Osteocyte (in vitro differentiated cells): Measurements from ENCODE around the gene ADAMTS3. TPM values are rescaled to one million over a fixed set of nuclear protein-coding genes. Genes with fewer than 3 reads are reported as not detected.

Experiments
- DNase-seq: peaks from one replicate; pipeline ENCODE4 v3.0.0; 2021; ENCODE audit warnings: mixed read lengths; ENCODE audit not compliant: unreplicated experiment; ENCODE audit errors: extremely low spot score
- H3K27ac Mint-ChIP-seq: one replicate; pipeline ENCODE4 v1.8.0; 2021; ENCODE audit warnings: mild to moderate bottlenecking, mixed read lengths; ENCODE audit not compliant: unreplicated experiment
- H3K27me3 Mint-ChIP-seq: one replicate; pipeline ENCODE4 v1.8.0; 2021; ENCODE audit warnings: mixed read lengths; ENCODE audit not compliant: unreplicated experiment
- H3K36me3 Mint-ChIP-seq: one replicate; pipeline ENCODE4 v1.8.0; 2021; ENCODE audit warnings: mixed read lengths; ENCODE audit not compliant: unreplicated experiment
- H3K4me1 Mint-ChIP-seq: one replicate; pipeline ENCODE4 v1.8.0; 2021; ENCODE audit warnings: mixed read lengths; ENCODE audit not compliant: unreplicated experiment
- H3K4me3 Mint-ChIP-seq: one replicate; pipeline ENCODE4 v1.8.0; 2021; ENCODE audit warnings: mild to moderate bottlenecking, moderate library complexity, mixed read lengths; ENCODE audit not compliant: unreplicated experiment
- H3K9me3 Mint-ChIP-seq: one replicate; pipeline ENCODE4 v1.8.0; 2021; ENCODE audit warnings: mixed read lengths; ENCODE audit not compliant: unreplicated experiment
- total RNA-seq: library from RNA; stranded (reverse); gene quantifications from 2 replicates; pipeline ENCODE4 v1.2.1, GENCODE V29; 2021
- TF ChIP-seq, protein P1 (sequence below): fragments of 200-600 bp; sonication (generic); IDR thresholded peaks from 2 replicates; pipeline ENCODE4 v1.5.0; 2021; ENCODE audit warnings: antibody characterized with exemption, mild to moderate bottlenecking, moderate library complexity

Gene ADAMTS3
- total RNA-seq, 1 donor from 2014 or later, result 1.4 TPM

DNA sequence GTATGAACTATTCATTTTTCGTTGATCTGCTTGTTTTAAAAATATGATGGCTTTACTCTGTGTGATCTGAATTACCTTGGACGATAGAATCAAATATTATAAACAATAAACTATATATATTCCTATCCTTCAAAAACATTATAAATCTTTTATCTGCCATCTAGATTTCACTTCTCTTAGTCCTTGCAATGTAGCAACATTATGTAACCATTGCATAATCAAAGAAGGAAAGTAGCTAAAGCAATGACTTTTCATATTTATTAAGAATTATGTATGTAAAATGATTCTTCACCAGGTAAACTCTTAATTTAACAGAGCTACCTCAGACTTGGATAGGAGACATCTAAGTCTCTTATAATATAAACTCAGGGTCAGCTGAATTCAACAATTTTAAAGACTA is 210.5 kb downstream of the ADAMTS3 start:
- no peak for DNase-seq
- TF ChIP-seq, protein P1, sequence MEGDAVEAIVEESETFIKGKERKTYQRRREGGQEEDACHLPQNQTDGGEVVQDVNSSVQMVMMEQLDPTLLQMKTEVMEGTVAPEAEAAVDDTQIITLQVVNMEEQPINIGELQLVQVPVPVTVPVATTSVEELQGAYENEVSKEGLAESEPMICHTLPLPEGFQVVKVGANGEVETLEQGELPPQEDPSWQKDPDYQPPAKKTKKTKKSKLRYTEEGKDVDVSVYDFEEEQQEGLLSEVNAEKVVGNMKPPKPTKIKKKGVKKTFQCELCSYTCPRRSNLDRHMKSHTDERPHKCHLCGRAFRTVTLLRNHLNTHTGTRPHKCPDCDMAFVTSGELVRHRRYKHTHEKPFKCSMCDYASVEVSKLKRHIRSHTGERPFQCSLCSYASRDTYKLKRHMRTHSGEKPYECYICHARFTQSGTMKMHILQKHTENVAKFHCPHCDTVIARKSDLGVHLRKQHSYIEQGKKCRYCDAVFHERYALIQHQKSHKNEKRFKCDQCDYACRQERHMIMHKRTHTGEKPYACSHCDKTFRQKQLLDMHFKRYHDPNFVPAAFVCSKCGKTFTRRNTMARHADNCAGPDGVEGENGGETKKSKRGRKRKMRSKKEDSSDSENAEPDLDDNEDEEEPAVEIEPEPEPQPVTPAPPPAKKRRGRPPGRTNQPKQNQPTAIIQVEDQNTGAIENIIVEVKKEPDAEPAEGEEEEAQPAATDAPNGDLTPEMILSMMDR, result no peak
- no peaks in the 10 kb centered on the region for H3K27me3 Mint-ChIP-seq
- no peak overlapping the region for H3K4me3 Mint-ChIP-seq
- H3K36me3 Mint-ChIP-seq, result no peaks in the 10 kb centered on the region
- no peaks in the 10 kb centered on the region for H3K9me3 Mint-ChIP-seq
- no peak overlapping the region for H3K27ac Mint-ChIP-seq
- peaks cover 6% of the 10 kb centered on the region for H3K4me1 Mint-ChIP-seq

GRCh38 chr4:72357908-72358307 is 211.1 kb downstream of the ADAMTS3 start:
- TF ChIP-seq, protein P1, result no peak
- H3K27ac Mint-ChIP-seq, result no peak overlapping the region
- no peaks in the 10 kb centered on the region for H3K9me3 Mint-ChIP-seq
- DNase-seq, result no peak
- H3K36me3 Mint-ChIP-seq, result no peaks in the 10 kb centered on the region
- no peaks in the 10 kb centered on the region for H3K27me3 Mint-ChIP-seq
- H3K4me3 Mint-ChIP-seq, result no peak overlapping the region
- peaks cover 9% of the 10 kb centered on the region for H3K4me1 Mint-ChIP-seq

GRCh38 chr4:72352711-72353110 is 216.3 kb downstream of the ADAMTS3 start:
- no peaks in the 10 kb centered on the region for H3K9me3 Mint-ChIP-seq
- H3K4me3 Mint-ChIP-seq, result no peak overlapping the region
- H3K36me3 Mint-ChIP-seq, result no peaks in the 10 kb centered on the region
- H3K4me1 Mint-ChIP-seq, result peaks cover 9% of the 10 kb centered on the region
- DNase-seq, result no peak
- H3K27me3 Mint-ChIP-seq, result no peaks in the 10 kb centered on the region
- TF ChIP-seq, protein P1, result no peak
- no peak overlapping the region for H3K27ac Mint-ChIP-seq

DNA sequence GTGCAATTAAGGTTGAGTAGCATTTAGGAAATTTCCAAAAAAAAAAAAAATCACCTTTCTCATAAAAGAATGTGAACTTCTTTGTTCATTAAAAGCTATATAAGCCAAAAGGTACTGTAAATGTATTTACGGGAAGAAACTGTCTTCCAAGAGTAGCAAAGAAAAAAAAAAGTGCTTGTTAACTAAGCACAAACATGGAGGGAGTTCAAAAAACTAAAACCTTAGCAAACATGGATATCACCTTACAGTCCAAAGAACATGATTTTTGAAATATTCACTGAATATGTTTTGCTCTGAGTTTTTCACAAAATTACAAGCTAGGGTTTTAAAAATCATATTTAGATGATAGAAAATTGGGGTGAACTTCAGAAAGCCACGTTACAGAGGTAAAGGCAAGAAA is 217.5 kb downstream of the ADAMTS3 start:
- Mint-ChIP-seq H3K36me3 (no peaks in the 10 kb centered on the region), H3K27me3 (no peaks in the 10 kb centered on the region), H3K27ac (no peak overlapping the region)

GRCh38 chr4:72348701-72349100 is 220.3 kb downstream of the ADAMTS3 start:
- Mint-ChIP-seq H3K27me3 (no peaks in the 10 kb centered on the region), H3K9me3 (no peaks in the 10 kb centered on the region), H3K27ac (no peak overlapping the region), H3K4me3 (no peak overlapping the region), H3K4me1 (peaks cover 9% of the 10 kb centered on the region), H3K36me3 (no peaks in the 10 kb centered on the region)
- TF ChIP-seq, protein P1, result no peak
- no peak for DNase-seq

More for the DNA sequence above, 217.5 kb downstream of the ADAMTS3 start:
- Mint-ChIP-seq H3K9me3 (no peaks in the 10 kb centered on the region), H3K4me1 (peaks cover 9% of the 10 kb centered on the region), H3K4me3 (no peak overlapping the region)
- TF ChIP-seq, protein P1, result no peak
- DNase-seq, result no peak
